ENCODE measurements around the gene GRIK3.

The GRIK3 gene

GRCh38 chr1:36871146-36871971 lies 163.0 kb downstream of the GRIK3 start:
- no peaks in the 10 kb centered on the region for H3K9me3 ChIP-seq
- DNase-seq: peak; percentile 46
- H3K27me3 ChIP-seq: no peaks in the 10 kb centered on the region
- peaks cover 3% of the 10 kb centered on the region; the same call in 1 of the 2 replicates for H3K4me1 ChIP-seq
- TF ChIP-seq CTCF (IDR thresholded peaks at IDR 0.05; ENCODE audit: low read depth, low read length): no peak
- H3K4me3 ChIP-seq (ENCODE audit: low read depth, low read length): no peak overlapping the region
- H3K36me3 ChIP-seq: no peaks in the 10 kb centered on the region

GRCh38 chr1:36869826-36870225 lies 164.5 kb downstream of the GRIK3 start:
- Histone ChIP-seq H3K36me3 (no peaks in the 10 kb centered on the region), H3K9me3 (no peaks in the 10 kb centered on the region), H3K4me1 (peaks cover 10% of the 10 kb centered on the region; the same call in 1 of the 2 replicates), H3K27me3 (no peaks in the 10 kb centered on the region), H3K4me3 (ENCODE audit: low read depth, low read length) (no peak overlapping the region)
- TF ChIP-seq CTCF (IDR thresholded peaks at IDR 0.05; ENCODE audit: low read depth, low read length): no peak
- no peak for DNase-seq

GRCh38 chr1:36869054-36869453 lies 165.3 kb downstream of the GRIK3 start:
- no peak for DNase-seq
- Histone ChIP-seq H3K4me1 (peaks cover 16% of the 10 kb centered on the region; the same call in 1 of the 2 replicates), H3K27me3 (no peaks in the 10 kb centered on the region), H3K9me3 (no peaks in the 10 kb centered on the region), H3K36me3 (no peaks in the 10 kb centered on the region), H3K4me3 (ENCODE audit: low read depth, low read length) (no peak overlapping the region)
- no peak for TF ChIP-seq CTCF (IDR thresholded peaks at IDR 0.05; ENCODE audit: low read depth, low read length)

- DNase-seq: no peak
- Histone ChIP-seq H3K9me3 (no peaks in the 10 kb centered on the region), H3K27me3 (no peaks in the 10 kb centered on the region), H3K4me1 (peaks cover 16% of the 10 kb centered on the region; the same call in 1 of the 2 replicates), H3K36me3 (no peaks in the 10 kb centered on the region), H3K4me3 (ENCODE audit: low read depth, low read length) (no peak overlapping the region)
- TF ChIP-seq CTCF (IDR thresholded peaks at IDR 0.05; ENCODE audit: low read depth, low read length): no peak
Observed at GRCh38 chr1:36867575-36867974, 166.7 kb downstream of the GRIK3 start.

GRCh38 chr1:36866169-36866814 lies 168.0 kb downstream of the GRIK3 start:
- DNase-seq: no peak
- H3K9me3 ChIP-seq: no peaks in the 10 kb centered on the region
- peaks cover 14% of the 10 kb centered on the region; the same call in 1 of the 2 replicates for H3K4me1 ChIP-seq
- H3K36me3 ChIP-seq: no peaks in the 10 kb centered on the region
- no peak overlapping the region for H3K4me3 ChIP-seq (ENCODE audit: low read depth, low read length)
- no peaks in the 10 kb centered on the region for H3K27me3 ChIP-seq
- no peak for TF ChIP-seq CTCF (IDR thresholded peaks at IDR 0.05; ENCODE audit: low read depth, low read length)

GRCh38 chr1:36865602-36865900 lies 168.8 kb downstream of the GRIK3 start:
- no peaks in the 10 kb centered on the region for H3K27me3 ChIP-seq
- H3K4me3 ChIP-seq (ENCODE audit: low read depth, low read length): no peak overlapping the region
- no peaks in the 10 kb centered on the region for H3K9me3 ChIP-seq
- no peak for TF ChIP-seq CTCF (IDR thresholded peaks at IDR 0.05; ENCODE audit: low read depth, low read length)
- H3K36me3 ChIP-seq: no peaks in the 10 kb centered on the region
- no peak for DNase-seq
- peaks cover 12% of the 10 kb centered on the region; the same call in 1 of the 2 replicates for H3K4me1 ChIP-seq
